Measurements from ENCODE around the gene FGF12.

DNA sequence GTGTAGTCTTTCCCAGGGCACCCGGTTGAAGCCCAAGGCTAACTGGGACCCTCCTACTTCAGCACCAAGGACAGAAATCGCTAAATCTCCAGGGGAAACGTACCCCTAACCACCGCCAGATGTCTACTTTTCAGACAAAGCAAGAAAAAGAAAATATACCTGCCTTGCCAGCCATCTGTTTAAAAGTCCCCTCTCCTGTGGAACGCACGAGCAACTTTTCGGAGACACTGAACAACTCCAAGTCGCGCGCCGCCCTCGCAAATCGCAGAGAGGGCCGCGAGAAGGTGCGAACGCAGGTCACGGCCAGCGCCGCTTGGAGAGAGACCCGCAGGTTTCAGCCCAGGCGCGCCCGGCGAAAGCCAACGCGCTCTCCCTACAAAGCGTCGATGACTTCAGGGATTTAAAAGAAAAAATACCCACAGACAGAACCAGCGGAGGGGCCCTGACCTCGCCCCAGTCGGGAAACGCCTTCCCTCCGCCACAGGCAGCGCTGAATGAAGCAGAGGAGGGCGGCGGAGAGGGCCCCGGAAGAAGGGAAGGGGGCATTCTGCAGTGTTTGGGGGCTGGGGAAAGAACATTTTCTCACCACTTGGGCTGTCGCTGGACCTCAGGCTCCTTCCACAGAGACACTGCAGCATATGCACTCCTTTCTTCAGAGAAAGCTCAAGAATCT, 213.1 kb downstream of the FGF12 start:
- TF ChIP-seq EZH2phosphoT487 (IDR thresholded peaks at IDR 0.05; ENCODE audit: insufficient read depth, low read depth) (no peak), EZH2 (IDR thresholded peaks at IDR 0.05; ENCODE audit: insufficient read depth, poor library complexity, severe bottlenecking) (no peak)
